HG03139 (cell line): ENCODE results near the gene GABBR1.

Experiments
- ATAC-seq: cut with Tn5 transposase; IDR thresholded peaks from one replicate; pipeline ENCODE4 v1.9.1; 2021; ENCODE audit not compliant: unreplicated experiment

Gene GABBR1

DNA sequence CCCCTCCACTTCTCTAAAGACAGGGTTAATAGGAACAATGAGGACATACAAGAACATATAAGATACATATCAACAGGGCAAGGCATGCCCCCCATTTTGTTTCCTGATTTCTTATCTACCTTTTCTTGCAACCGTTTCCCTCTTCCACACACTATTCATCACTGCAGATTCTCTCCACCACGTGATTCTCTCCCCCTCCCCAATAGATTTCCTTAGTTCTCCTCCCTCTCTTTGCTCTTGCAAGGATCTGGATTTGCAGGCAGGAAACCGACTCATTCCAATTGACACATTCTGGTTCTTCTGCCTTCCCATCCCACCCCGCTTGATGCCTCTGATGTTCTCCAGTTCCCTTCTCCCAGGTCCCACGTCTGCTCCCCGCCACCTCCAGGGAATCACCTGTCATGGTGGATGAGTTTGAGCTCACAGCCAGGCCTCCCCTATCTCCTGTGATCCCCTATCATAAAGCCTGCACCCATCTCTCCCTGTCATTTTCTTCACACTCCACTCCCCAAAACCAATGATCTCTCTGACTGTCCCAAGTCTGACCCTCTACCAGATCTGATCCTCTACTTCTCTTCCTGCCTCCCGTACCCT is 7.5 kb downstream of the GABBR1 start:
- ATAC-seq = no peak

DNA sequence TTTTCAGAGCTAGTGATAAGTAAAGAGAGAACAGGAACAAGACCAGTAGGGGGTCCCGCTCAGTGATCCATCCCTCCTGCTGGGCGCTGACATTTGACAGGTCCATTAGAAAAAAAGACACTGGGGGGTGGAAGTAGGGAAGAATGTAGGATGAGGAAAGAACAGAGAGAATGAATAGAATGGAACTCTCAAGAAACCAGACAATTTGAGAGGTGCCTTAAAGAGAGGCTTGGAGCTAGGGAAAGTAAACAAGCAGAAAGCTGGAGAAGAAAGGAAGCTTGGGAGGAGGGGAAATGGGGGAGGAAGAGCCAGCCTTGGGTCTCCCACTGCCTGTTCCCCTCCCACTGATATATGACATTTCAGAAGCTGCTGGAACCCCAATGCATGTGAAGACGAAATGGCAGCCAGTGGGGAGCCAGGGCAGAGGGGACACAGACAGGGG is 8.4 kb downstream of the GABBR1 start:
- no peak for ATAC-seq

DNA sequence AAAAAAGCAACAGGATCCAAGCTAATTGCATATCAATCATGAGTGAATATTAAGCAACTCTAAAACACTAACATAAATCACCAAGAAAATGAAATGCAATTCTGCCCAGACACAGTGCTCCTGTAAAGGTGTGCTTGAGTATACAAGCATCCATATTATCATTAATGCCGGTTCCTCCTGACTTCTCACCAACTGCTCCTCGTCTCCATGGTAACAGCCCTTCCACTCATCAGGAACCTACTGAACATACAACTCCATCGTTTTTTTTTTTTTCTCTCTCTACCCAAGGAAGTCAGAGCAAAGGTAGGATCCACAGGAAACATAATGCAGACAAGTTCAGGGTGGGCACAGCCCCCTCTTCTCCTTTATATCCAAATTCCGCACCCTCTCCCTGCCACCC is 12.4 kb downstream of the GABBR1 start:
- no peak for ATAC-seq

DNA sequence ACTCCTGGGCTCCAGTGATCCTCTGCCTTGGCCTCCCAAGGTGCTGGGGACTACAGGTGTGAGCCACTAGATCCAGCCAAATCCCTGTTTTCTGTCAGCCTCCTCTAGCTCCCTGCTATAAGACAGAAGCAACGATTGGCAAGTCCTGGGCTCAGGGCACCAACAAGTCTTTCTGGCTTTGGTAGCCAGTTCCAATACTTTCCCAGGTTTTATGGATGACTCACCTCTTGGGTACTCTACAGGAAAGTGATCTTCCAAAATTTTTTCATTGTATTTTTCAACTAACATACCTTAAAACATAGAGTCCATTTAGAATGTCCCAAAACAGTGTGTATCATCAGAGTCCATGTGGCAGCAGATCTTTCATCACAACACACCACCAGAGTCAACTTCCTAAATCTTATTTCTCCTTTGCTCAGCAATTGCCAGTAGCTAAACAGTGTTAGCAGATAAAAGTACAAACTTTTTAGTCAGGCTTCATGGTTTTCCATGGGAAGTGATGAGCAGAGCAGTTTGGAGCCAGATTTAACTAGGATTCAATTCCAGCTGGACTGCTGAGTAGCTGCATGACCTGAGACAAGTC is 13.3 kb downstream of the GABBR1 start:
- ATAC-seq = no peak

DNA sequence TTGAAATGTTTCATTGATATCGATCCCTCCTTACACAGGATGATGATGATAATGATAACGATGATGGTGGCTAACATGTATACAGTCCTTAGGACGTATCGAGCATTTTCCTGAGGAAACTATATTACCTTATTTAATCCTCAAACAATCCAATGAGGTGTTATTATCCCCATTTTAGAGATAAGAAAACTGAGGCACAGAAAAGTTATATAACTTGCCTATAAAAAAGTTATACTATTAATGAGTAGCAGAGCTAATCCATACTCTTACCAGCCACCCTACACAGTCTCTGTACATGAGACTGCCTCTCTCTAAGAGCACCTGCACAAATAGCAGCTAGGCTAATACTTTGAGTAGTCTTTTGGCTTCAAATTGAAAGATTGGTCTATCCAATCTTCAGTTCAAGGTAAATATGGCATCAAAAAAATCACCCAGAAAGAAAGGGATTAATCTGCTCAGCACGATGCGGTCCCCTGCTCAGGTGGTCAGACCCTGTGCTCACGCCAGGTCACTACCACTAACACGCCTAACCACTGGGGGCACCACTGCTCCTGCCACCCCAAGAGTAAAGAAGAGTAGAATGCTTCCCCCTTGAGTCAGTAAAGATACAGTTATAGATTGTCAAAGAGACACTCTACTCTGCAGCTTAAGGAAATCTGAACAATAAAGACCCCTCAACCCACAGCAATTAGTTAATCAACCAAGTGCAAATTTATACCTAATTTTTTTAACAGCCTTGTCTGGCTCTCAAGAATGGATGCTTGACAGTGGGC is 15.0 kb downstream of the GABBR1 start:
- no peak for ATAC-seq

DNA sequence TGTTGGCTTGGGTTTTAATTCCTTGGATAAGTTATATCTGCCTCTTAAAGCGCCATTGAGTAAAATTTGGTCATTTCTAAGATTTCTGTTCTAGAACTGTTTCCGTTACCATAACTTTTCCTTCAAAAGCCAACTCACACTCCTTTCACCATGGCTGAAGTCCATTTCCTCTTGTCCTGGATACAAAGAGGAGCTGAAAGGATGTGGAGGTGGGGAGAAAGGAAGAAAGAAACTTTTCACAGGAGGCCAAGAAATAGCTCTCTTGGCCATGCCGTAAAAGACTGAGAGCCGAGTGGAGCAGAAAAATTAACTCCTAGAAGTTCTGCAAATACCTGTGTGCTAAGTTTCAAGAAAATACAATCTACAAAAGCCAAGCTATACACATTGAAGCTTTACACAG is 21.6 kb downstream of the GABBR1 start:
- ATAC-seq = no peak

DNA sequence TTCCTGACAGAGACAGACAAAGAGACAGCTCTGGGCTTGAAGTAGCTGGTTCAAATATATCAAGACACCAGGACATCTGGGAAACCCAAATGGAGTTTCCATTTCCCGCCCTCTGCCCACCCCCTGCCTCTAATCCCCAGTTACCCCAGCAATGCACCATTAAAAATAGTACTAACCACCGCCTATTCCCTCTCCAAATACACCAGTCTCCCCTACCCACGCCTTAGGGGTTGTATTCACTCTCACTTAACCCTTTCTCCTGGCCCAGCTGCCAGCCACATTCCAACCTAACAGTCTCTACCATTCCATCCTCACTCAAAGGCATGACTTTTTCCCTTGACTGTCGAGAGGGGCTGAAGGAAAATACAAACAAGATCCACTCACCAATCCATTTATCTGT is 22.4 kb downstream of the GABBR1 start:
- ATAC-seq = no peak

DNA sequence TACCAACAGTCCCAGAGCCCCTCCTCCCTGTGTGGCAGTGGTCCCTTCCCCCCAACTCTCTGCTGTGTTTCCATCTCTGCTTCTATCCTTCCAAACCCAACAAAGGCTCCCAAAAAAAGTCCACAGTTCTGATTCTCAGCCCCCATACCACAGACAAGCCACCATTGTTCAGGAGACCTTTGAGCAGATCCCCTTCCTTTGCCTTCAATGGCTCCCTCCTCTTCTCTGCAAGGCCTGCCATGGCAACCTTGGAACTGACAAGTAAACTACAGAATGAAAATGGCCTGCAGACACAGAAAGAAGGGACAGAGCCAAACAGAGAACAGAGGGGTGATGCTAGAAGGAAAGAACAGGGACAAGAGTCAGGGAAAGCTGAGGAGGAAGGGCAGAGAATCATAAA is 24.9 kb downstream of the GABBR1 start:
- no peak for ATAC-seq

DNA sequence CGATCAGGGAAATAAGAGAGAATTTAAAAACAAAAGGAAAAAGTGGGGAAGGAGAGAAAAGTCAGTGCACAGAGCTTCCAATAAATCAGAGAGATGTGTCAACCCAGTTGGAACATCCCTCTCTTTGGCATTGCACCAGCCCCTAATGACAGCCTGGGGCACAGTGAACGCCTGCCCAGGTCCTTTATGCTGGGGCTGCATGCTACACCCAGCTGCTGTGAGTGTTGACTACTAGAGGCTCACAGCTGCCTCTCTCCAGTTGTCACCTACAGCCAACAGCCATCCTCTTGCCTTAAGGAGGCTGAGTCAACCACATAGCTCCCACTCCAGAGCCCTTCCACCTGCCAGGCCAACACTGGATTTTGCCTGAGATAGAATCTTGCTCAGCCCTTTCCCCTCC is 29.1 kb downstream of the GABBR1 start:
- no peak for ATAC-seq

DNA sequence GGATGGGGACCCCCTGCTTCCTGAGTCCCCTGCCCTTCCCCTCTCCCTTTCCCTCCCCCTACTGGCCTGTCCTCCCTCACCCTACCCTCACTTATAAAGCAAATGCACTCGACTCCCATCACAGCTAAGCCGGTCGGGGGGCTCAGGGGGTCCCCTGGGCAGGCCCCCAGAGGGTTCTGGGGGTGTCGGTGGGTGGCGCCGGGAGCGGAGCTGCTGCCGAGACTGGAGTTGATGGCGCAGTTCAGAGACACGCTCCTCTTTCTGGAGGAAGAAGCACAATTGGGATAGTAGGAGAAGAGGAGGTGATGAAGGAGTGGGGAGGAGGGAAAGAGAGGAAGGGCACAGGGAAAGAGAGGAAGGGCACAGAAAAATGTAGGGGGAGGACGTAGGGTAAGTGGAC is 29.5 kb downstream of the GABBR1 start:
- no peak for ATAC-seq

DNA sequence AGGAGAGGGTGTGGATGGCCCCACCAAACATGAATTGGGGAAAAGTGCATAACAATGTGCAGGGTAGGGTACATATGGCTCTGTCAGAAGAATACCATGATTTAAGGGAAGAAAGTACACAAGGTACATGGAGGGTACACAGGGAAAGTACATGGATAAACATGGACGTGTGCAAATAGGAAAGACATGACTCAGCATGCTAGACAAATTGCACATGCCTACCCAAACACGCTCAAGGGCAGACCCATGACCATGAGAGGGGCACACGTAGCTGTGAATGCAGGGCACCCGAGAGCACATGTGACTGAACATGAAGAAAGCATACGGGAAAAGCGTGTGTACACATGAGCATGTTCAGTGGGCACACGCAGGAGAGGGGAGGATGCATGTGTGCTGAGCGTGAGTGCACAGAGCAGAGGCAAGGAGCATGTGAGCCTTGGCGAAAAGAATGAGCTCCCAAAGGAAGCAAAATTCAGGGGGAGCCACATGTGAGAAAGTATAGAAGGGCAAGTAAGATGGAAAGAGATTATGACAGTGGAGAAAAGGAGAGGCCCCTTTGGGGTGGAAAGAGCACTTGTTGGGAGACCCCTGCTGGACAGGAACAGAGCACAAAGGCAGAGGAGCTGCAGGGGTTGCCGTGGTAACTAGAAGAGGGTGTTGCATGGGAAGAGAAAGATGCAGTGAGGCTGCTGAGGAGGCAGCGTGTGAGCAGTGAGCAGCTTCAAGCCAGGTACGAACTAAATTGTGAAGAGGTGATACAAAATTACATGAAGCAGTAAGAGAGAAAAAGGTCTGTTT is 30.2 kb downstream of the GABBR1 start:
- no peak for ATAC-seq

DNA sequence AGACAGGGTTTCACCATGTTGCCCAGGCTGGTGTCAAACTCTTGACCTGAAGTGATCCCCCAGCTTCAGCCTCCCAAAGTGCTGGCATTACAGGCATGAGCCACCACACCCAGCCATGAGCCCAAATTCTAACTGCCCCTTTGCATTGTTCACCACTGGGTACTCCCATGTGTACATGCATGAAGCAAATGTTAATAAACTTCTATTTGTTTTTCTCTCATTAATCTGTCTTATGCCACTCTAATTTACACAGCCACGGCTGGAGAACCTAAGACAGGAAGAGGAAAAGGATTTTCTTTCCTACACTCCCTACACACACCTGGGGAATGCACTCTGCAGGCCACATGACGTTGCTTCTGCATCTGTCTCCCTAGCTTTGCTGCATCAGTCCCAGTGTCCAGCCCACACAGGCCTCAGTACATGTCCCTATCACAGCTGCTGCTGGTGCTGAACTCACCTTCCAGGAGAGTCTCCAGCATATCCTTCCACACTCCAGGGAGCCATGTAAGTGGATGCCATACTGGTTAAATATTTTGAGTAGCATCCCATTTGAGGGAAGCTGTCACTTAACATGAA is 34.7 kb downstream of the GABBR1 start:
- no peak for ATAC-seq

DNA sequence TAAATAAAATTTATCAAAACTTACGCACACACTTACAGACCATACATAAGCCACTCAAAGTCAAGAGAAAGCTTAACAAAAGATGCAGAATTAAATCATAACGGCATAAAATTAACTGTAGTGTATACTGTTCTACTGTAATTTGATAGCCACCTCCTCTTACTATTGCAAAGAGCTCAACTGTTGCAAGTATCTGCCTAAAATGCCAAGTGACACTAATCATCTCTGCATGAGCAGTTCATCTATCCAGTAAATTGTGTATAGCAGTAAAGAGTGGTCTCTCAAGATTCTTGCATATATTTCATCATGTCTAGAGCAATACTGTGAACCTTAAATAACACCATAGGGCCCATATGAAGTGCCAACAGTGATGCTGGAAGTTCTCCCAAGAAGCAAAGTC is 35.8 kb downstream of the GABBR1 start:
- no peak for ATAC-seq

DNA sequence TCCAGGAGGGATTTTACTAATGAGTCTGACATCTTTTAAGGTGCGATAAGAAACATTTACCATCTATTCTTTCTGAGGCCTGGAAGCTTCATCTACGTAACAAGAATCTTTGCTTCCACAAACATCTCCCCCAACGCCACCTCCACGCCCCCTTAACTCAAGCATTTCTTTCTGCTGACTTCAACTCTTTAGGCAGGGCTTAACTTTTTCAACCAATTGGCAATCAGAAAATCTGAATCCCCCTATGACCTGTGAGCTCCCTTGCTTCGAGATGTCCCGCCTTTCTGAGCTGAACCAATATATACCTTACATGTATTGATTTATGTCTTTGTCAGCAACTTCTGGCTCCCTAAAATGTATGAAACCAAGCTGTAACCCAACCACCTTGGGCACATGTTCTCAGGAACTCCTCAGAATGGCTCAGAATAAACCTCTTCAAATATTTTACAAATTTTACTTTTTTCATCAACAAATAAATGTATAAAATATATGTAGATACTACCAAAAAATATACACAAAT is 36.5 kb downstream of the GABBR1 start:
- no peak for ATAC-seq

DNA sequence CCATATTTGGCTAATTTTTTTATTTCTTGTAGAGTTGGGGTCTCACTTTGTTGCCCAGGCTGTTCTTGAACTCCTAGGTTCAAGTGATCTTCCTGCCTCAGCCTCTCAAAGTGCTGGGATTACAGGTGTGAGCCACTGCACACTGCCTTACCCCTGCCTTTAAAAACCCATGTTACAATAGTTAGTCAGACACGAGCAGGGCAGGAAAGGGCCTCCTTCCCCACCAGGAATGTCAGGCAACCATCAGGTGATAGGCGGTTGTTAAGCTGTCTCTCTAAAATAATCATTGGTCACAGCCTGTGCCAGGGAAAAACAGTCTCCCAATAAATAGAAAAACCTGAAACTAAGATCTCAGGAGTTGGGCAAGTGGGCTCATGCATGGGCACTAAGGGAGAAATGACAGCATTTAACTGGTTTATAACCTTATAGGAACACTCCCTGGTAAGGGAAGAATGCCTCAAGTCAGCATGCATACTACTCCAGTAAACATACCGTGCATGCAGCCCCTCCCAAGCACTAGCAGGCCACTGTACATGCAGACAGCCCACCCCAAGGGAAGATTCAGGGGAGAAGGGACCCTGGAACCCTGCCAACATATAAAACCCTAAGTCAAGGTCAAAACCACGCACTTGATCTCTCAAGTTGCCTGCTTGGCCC is 39.7 kb downstream of the GABBR1 start:
- no peak for ATAC-seq

DNA sequence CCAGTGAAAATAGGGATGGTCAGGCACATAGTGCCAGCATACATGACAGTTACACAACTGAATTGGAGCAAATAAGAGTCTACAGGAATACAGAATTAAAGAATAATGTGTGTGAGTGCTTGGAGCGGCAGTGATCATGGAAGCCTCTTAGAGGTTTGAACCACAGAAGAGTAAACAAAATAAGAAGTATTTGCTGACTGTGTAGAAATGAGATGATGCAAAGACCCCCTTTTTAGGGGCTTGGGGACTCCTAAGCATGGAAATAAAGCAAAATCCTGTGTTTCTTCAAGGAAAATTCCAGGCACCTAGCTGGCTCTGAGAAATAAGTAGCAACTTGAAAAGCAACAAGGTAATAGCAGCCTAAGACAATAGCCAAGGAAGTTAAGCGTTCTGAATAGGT is 41.3 kb downstream of the GABBR1 start:
- ATAC-seq = no peak

DNA sequence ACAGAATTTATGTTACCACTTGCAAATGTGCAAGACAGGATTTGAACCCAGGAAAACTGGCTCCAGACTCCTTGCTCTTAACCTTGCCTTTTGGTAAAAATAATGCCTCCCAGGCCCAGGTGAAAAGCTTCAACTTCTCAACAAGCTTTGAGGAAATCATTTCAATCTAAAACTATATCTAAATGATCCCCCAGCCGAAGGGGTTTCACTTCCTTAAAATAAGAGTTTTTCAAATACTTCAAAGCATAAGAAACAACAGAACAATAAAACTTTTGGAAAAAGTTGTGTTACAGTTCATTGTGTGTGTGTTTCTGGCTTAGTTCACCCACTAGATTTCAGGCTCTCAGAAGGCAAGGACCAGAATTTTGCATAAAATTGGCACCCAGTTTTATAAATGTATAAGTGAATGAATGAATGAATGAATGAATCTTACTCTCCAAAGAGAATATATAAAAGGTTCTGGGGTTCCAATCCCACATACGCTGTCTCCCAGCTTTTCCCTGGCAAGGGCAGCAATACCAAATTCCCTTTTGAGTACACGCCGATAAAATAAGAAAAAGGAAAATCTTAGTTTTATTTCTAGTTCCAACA is 42.7 kb downstream of the GABBR1 start:
- no peak for ATAC-seq

DNA sequence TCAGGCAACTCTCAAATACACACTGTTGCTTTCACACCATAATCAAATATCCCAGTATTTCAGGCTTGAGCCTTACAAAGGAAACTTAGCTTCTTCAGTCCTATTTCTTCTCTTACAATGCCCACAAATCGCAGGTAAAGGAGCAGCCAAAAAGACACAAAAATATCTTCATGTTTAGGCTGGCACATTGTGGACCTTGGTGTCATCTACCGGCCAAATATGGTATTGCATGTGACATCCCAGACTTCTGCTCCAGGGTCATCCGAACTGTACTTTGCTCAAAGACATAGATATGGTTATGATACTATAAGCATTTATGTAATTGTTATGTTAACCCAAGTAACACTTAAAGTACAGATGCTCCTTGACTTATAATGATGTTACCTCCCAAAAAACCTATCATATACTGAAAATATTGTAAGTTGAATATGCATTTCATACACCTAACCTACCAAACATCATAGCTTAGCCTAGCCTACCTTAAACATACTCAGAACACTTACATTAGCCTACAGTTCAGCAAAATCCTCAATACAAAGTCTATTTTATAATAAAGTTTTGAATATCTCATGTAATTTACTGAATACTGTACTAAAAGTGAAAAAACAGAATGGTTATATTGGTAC is 43.4 kb downstream of the GABBR1 start:
- ATAC-seq = peak; percentile 63

DNA sequence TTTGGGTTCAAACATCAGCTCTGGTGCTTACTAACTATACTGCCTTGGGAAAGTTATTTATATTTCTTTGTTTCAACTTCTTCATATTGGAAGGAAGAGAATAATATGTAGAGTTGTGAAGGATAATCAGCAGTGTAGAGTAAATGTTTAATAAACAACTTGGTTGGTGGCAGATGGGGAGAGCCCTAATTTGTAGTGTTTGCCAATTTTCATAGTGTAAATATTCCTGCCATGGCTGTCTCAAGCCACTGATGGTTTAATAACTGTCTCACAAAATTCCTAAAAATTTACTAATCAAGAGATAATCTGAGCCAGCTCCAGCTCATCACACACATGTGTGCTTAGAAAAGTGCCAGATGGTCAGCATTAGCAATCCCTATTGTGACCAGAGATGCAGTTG is 48.2 kb downstream of the GABBR1 start, which contains the start of gene OR2H2:
Gene OR2H2 (plus strand): TSS at position 301 of the 400 bp plus-strand sequence. CDS start 2,824 bp downstream, outside the sequence.
- ATAC-seq = no peak

DNA sequence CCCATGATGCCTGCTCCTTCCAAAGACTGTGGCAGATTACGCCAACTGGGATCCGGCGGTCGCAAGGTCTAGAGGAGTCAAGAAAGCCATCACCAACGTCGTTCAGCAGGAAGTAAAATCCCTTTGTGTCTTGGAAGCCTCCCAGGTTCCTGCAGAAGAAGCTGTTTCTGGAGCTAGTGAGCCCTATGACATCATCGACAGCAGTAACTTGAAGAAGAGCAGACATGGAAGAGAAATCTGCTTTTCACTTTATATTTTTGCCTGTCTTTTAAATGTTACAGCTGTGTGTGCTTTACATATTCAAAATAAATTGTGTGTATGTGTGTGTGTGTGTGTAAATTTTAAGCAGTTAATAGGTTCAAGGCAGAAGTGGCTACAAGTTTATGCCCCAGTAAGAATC is 55.4 kb downstream of the GABBR1 start:
- ATAC-seq = no peak
